Midbrain (tissue), 1 donor: ENCODE data around the gene DALRD3.

Experiments
- DNase-seq: peaks from one replicate; lab custom pipeline; 2025; lab: John Stamatoyannopoulos, UW

DALRD3 gene

GRCh38 chr3:48980295-48980694, 38.1 kb downstream of the DALRD3 start:
- no peak for DNase-seq

DNA sequence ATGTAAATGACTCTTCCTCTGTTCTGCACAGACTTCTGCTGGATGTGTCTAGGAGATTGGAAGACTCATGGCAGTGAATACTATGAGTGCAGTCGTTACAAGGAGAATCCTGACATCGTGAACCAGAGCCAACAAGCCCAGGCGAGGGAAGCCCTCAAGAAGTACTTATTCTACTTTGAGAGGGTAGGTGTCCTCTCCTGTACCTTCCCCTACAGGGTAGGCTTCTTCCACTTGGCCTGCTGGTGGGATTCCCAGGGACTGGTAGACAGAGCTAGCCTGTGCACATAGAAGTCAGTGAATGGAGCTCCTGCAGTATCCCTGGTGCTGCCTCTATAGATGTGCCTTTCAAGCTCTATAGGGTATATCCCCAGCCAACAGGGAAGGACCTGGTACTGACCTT, 38.9 kb downstream of the DALRD3 start:
- no peak for DNase-seq

DNA sequence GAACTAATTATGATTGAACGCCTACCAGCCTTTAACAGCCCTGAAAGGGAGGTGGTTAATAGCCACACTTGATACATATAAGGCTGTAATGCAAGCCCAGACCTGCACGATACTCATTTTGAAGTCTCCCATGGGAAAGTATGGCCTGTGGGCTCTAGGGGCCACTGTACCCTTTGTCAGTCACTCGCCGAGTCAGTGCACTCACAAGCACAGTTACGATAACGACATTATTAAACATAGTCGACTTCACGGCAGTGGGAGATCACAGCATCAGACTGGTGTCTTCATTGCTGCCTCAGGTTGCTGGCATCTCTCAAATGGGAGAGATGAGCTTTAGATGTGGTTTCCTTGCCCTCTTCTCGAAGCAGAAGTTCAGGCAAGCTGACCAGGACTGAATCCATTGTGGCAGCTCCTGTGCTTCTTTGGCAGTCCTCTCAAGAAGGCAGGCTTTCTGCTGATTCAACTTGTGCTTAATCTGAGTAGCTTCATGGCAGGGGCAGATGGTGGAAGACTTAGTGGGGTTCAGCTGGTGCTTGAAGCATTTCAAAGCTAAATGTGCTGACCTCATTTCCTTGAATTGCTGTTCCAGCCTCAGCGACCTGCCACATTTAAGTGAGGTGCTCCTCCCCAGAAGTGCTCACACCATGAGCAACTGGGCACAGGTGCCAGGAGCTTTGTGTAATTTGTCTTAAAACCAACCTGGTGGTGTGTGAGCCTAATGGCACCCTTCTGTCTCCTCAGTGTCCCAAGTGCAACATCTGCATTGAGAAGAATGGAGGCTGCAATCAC, 44.1 kb downstream of the DALRD3 start:
- no peak for DNase-seq

DNA sequence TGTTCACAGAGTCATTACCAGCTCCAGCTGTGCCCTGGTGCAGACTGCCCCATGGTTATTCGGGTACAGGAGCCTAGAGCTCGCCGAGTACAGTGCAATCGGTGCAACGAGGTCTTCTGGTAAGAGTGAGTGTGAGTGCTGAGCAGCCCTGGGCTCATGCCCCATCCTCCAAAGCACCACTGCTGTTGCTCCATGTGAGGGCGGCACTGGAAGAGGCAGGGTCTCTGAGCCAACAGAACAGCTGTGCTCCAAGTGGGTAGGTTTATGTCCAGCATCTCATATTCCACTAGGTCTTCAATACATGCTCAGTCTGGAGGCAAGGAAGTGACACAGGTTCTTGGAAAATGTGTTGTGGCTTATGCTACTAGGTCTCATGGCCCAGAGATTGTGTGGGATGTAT, 47.8 kb downstream of the DALRD3 start:
- no peak for DNase-seq

- no peak for DNase-seq
These were observed 51.5 kb downstream of the DALRD3 start for GRCh38 chr3:48966876-48967361.

- DNase-seq: no peak
These were observed 52.0 kb downstream of the DALRD3 start for GRCh38 chr3:48966367-48966766.
